GM18861 (cell line): ENCODE results near the gene LRP3.

Source experiments
- ATAC-seq: cut with Tn5 transposase; IDR thresholded peaks from one replicate; pipeline ENCODE4 v1.9.1; 2021; ENCODE audit not compliant: unreplicated experiment

Gene LRP3

GRCh38 chr19:33235269-33235995, 41.3 kb downstream of the LRP3 start:
- ATAC-seq, result peak; percentile 97

- no peak for ATAC-seq
Observed at GRCh38 chr19:33235996-33236350, 41.8 kb downstream of the LRP3 start.

GRCh38 chr19:33236696-33237390, 42.7 kb downstream of the LRP3 start:
- ATAC-seq, result no peak

GRCh38 chr19:33238481-33239149, 44.5 kb downstream of the LRP3 start:
- ATAC-seq, result no peak

- no peak for ATAC-seq
Observed at GRCh38 chr19:33239223-33239975, 45.3 kb downstream of the LRP3 start.

GRCh38 chr19:33240181-33240771, 46.1 kb downstream of the LRP3 start:
- ATAC-seq, result no peak

GRCh38 chr19:33241091-33241529, 47.0 kb downstream of the LRP3 start:
- ATAC-seq, result no peak

- no peak for ATAC-seq
Observed at GRCh38 chr19:33241530-33242101, 47.5 kb downstream of the LRP3 start.

- no peak for ATAC-seq
Observed at GRCh38 chr19:33242131-33242530, 48.0 kb downstream of the LRP3 start.

- ATAC-seq, result no peak
Observed at GRCh38 chr19:33242911-33243310, 48.8 kb downstream of the LRP3 start.

- ATAC-seq, result no peak
Observed at GRCh38 chr19:33245948-33246708, 52.0 kb downstream of the LRP3 start.

- no peak for ATAC-seq
Observed at GRCh38 chr19:33246709-33247440, 52.7 kb downstream of the LRP3 start.

- no peak for ATAC-seq
Observed at GRCh38 chr19:33247441-33247819, 53.3 kb downstream of the LRP3 start.

- ATAC-seq, result no peak
Observed at GRCh38 chr19:33248104-33248503, 54.0 kb downstream of the LRP3 start.

GRCh38 chr19:33248553-33248953, 54.4 kb downstream of the LRP3 start:
- ATAC-seq, result no peak

- ATAC-seq, result no peak
Observed at GRCh38 chr19:33248954-33249613, 55.0 kb downstream of the LRP3 start.

GRCh38 chr19:33249740-33250366, 55.7 kb downstream of the LRP3 start:
- ATAC-seq, result no peak

GRCh38 chr19:33250500-33250899, 56.4 kb downstream of the LRP3 start:
- ATAC-seq, result no peak
